Measurements from ENCODE around the gene CTNND2.

Gene CTNND2

GRCh38 chr5:10985091-10985720 is 919.0 kb downstream of the CTNND2 start:
- TF ChIP-seq CTCF (conservative IDR thresholded peaks at IDR 0.05; ENCODE audit: low read depth, low read length) = no peak
- DNase-seq (ENCODE audit: low read depth) = no peak
- H3K4me3 ChIP-seq (ENCODE audit: low read depth, low read length) = no peak overlapping the region

DNA sequence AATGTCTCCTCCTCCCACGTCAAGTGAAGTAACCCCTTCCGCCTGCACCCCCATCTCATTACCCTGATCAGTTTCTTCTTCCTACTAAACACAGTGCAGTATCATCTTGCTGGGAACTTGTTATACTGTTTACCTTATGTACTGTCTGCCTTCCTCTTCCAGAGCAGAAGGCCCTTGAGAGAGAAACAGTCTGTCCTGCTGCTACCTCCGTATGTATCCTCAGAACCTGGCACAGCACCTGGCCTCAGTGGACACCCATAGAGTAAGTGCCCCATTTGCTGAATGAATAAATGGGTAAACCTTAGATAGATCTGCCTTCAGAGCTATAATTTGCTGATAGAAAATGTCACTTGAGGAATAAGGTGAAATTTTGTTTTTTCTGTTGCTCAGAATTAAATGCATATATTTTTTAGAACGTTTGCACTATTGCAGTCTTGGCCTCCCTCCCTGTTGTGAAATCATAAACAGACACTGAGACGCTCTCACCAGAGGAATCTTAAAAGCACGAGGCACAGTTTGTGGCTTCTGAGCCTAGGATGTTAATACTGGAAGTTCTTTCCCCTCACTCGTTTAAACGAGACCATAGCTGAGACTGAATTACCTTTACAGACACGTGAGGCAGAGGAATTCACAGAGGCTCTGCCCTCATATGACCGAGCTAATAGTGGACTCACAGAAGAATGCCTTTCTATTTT is 920.1 kb downstream of the CTNND2 start:
- TF ChIP-seq CTCF (conservative IDR thresholded peaks at IDR 0.05; ENCODE audit: low read depth, low read length) = no peak
- H3K4me3 ChIP-seq (ENCODE audit: low read depth, low read length) = no peak overlapping the region
- peak; percentile 3 for DNase-seq (ENCODE audit: low read depth)

GRCh38 chr5:10982626-10983025 is 921.6 kb downstream of the CTNND2 start:
- TF ChIP-seq CTCF (conservative IDR thresholded peaks at IDR 0.05; ENCODE audit: low read depth, low read length) = no peak
- H3K4me3 ChIP-seq (ENCODE audit: low read depth, low read length) = no peak overlapping the region
- DNase-seq (ENCODE audit: low read depth) = no peak

DNA sequence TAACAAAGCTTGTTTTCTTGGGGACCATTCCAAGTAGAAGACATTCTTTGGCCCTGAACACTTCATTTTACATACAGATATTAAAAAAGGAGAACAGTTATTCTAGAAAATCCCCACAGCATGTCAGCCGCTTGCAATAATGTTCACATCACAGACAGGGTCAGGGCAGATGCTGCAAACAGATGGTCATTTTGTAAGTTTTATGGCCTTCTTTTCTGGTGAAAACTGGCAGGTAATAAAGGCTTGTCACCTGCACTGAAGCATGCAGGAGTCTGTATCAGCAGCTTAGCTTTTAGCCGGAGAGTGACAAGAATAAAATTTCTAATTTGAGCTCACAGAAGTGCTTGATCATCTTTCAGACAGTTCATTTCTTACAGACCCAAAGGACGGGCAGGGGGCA is 922.3 kb downstream of the CTNND2 start:
- H3K4me3 ChIP-seq (ENCODE audit: low read depth, low read length) = no peak overlapping the region
- no peak for DNase-seq (ENCODE audit: low read depth)
- TF ChIP-seq CTCF (conservative IDR thresholded peaks at IDR 0.05; ENCODE audit: low read depth, low read length) = no peak

- DNase-seq (ENCODE audit: low read depth) = no peak
- no peak overlapping the region for H3K4me3 ChIP-seq (ENCODE audit: low read depth, low read length)
- no peak for TF ChIP-seq CTCF (conservative IDR thresholded peaks at IDR 0.05; ENCODE audit: low read depth, low read length)
Observed at GRCh38 chr5:10977011-10977410, 927.2 kb downstream of the CTNND2 start.

GRCh38 chr5:10975945-10976344 is 928.3 kb downstream of the CTNND2 start:
- no peak for TF ChIP-seq CTCF (conservative IDR thresholded peaks at IDR 0.05; ENCODE audit: low read depth, low read length)
- DNase-seq (ENCODE audit: low read depth) = peak; percentile 1
- no peak overlapping the region for H3K4me3 ChIP-seq (ENCODE audit: low read depth, low read length)

DNA sequence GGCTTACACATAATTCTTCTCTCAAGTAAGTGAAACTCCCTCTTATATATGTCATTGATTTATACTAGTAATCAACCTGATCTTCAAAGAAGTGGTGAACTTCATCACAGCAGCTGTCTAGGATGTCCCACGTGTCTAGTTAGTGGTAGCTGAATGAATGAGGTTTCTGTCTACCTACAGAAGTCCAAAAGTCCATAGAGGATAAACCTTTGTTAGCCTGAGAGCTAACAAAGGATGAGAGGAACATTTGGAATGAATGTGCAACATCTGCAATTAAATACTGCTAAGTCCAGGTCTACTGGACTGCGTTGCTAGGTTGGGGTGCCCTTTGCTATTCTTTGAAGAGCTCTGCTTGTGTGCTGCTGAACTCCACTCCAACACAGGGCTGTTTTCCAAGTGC is 929.4 kb downstream of the CTNND2 start:
- no peak for TF ChIP-seq CTCF (conservative IDR thresholded peaks at IDR 0.05; ENCODE audit: low read depth, low read length)
- no peak overlapping the region for H3K4me3 ChIP-seq (ENCODE audit: low read depth, low read length)
- no peak for DNase-seq (ENCODE audit: low read depth)
